Activated T-helper 2 cell treated with anti-CD3 and anti-CD28 coated beads, Interferon-gamma antibody, Interleukin-2, Interleukin-4, amounts not matched to agents 10 μg/mL and 5 μg/mL and 100 μg/mL, durations not matched to agents 14 hours and 24 hours and 36 hours (primary cell): ENCODE results near the gene CISD3. TPM values are rescaled to one million over a fixed set of nuclear protein-coding genes. Genes with fewer than 3 reads are reported as not detected.

Experiments
- DNase-seq: peaks from one replicate; pipeline ENCODE4 v3.0.0; 2021; ENCODE audit warnings: low spot score
- H3K27ac Mint-ChIP-seq: one replicate; pipeline ENCODE4 v1.8.0; 2021; ENCODE audit warnings: mixed read lengths
- H3K27me3 Mint-ChIP-seq: one replicate; pipeline ENCODE4 v1.8.0; 2021; ENCODE audit warnings: low read depth, mixed read lengths
- H3K36me3 Mint-ChIP-seq: one replicate; pipeline ENCODE4 v1.8.0; 2021; ENCODE audit warnings: low read depth, mixed read lengths
- H3K4me1 Mint-ChIP-seq: one replicate; pipeline ENCODE4 v1.8.0; 2021; ENCODE audit warnings: low read depth, mixed read lengths
- H3K4me3 Mint-ChIP-seq: one replicate; pipeline ENCODE4 v1.8.0; 2021; ENCODE audit warnings: low read depth, mild to moderate bottlenecking, moderate library complexity, mixed read lengths
- H3K9me3 Mint-ChIP-seq: one replicate; pipeline ENCODE4 v1.8.0; 2021; ENCODE audit warnings: mixed read lengths
- intact Hi-C: fragments of 100-400 bp; cut with micrococcal nuclease; formaldehyde crosslinking; loops from one replicate; pipeline ENCODE4 v1.15.1; 2023
- total RNA-seq: library from RNA; stranded (reverse); gene quantifications from 2 replicates; pipeline ENCODE4 v1.2.3, GENCODE V29; 2022

CISD3 gene
- total RNA-seq, 1 donor from 2014 or later: 32.2 TPM

DNA sequence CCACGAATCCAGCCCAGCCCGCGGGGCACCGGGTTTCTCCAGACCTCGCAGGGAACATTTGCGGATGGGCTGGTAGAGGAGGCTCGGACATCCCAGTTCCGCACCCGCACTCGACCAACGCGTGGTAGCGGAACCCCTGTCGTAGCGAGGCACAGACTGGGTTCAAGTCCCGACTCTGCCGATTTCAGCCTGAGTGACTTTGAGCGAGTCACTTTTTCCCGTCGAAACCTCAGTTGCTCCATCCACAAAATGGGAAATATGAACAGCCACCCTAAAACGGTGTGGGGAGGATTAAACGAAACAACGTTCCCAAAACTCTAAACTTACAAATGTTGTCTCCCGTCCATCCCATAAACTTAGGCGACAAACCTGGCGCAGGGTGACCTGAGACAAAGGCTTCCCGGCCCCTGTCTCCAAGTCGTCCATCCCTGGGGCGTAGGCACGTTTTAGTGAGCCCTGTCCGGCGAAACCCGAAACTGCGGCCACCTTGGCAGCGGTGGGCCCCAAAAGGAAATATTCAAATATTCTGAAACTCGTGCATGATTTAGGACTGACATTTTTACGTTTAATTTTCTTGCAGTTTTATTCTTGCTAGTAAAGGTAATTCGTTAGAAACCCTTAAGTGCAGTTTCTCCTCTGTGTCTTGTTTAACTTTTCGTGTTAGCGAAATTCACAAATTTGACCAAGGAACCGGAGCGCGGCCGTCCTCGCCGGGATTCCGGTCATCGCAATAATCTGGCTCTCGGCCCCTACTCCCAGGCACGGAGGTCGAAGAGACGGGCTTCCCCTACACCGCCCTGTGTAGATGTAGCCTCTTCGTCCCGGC is 27.0 kb upstream of the CISD3 start:
- H3K4me1 Mint-ChIP-seq: peaks cover 45% of the 10 kb centered on the region
- peaks cover 5% of the 10 kb centered on the region for H3K9me3 Mint-ChIP-seq
- H3K4me3 Mint-ChIP-seq: peak overlapping the region; percentile 96
- no peaks in the 10 kb centered on the region for H3K27me3 Mint-ChIP-seq
- H3K27ac Mint-ChIP-seq: peak overlapping the region; percentile 99
- DNase-seq: no peak
- peaks cover 29% of the 10 kb centered on the region for H3K36me3 Mint-ChIP-seq
- intact Hi-C loops: loop anchor here (5.0 kb wide), 2 partner anchors 149 to 169 kb away; partner anchors contain the start of genes LASP1 and RPL23

DNA sequence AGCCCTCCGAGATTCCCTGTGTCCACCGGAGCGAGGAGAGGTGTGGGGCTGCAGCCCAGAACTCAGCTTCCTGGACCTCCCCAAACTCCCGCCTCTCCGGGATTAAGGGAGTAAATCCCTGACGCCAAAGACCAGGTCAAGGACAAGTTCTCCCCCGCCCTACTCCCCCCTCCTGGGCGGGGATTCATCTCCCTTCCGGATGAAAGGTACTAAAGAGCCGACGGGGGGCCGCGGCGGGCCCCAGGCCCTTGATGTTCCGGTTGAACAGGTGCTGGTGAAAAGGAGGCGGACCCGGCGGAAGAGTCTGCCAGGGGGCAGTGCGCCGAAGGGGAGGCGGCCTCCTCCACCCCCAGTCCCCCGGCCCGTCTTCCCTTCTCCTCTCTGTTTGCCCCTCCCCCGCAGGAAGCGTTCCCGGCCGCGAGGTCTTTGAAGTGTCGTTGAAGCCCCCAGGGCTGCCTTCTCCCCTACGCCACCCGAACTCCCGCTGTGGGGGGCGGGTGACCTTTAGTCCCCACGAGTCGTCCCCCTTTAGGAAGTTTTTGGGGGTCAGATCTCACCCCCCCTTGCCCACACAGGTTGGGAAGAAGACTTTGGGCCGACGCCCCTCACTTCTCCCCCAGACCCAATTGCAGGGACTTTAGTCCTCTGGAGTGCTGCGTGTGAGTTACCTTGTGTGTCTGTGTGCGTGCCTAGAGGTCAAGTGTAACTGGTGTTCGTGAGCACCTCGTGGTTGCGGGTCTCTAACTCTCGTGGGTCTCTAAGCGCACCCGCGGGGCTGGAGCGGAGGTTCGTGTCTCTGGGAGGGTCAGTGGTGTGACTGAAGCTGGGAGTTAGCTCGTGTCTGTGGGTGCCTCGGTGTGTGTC is 26.2 kb upstream of the CISD3 start:
- intact Hi-C loops: loop anchor here (5.0 kb wide), 2 partner anchors 148 to 168 kb away; partner anchors contain the start of genes LASP1 and RPL23
- Mint-ChIP-seq H3K9me3 (peaks cover 5% of the 10 kb centered on the region), H3K4me1 (peaks cover 43% of the 10 kb centered on the region), H3K27ac (peak overlapping the region; percentile 99), H3K27me3 (no peaks in the 10 kb centered on the region), H3K4me3 (peak overlapping the region; percentile 96), H3K36me3 (peaks cover 33% of the 10 kb centered on the region)
- peak; percentile 70 for DNase-seq

DNA sequence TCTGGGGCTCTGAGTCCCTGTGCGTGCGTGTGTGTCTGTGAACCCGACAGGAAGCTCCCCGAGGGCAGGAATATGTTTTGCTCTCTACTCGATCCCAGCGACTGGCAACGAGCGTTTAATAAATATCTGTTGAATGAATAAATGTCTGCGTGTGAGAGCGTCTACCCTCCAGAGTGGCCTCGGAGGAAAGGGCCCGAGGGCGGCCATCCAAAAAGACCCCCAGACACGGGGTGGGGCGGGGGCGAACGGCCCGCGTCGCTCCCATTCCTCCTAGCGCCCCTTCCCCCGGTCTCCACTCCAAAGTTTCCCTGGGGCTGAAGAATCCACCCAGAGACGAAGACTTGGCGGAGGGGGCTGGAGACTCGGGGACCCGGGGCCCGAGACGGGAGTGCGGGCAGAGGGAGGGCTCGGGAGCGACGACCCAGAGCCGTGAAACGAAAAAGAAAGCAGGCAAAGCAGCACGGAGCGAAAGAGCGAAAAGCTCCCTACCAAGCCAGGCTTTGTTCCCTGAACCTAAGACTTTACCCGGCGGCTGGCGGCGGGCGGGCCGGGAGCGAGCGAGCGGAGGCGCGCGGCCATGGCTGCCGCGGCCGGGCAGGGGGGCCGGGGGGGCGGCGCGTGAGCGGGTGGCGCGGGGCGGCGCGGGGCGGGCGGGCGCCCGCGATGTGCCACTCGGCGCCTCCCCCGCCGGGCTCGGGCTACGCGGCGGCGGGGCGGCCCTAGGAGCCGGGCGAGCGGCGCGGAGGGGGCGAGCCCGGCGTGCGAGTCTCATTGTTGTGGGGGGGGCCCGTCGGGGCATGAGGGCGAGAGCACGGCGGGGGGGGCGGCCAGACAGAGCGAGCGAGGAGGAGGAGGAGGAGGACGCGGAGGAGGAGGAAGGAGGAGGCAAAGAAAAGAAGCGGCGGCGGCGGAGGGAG is 25.3 kb upstream of the CISD3 start, which contains the start of gene MLLT6:
TSS of gene MLLT6 (plus strand) at position 668 of the 917 bp plus-strand sequence. CDS start 360 bp downstream, outside the sequence.
- intact Hi-C loops: loop anchor here (5.0 kb wide), 2 partner anchors 147 to 167 kb away; partner anchors contain the start of genes LASP1 and RPL23
- Mint-ChIP-seq H3K27me3 (no peaks in the 10 kb centered on the region), H3K27ac (peak within 1 kb of the TSS; percentile 99), H3K36me3 (peaks cover 42% of the 10 kb centered on the region), H3K4me1 (peaks cover 45% of the 10 kb centered on the region), H3K9me3 (peaks cover 5% of the 10 kb centered on the region), H3K4me3 (peak within 1 kb of the TSS; percentile 96)
- peak; percentile 71 for DNase-seq

DNA sequence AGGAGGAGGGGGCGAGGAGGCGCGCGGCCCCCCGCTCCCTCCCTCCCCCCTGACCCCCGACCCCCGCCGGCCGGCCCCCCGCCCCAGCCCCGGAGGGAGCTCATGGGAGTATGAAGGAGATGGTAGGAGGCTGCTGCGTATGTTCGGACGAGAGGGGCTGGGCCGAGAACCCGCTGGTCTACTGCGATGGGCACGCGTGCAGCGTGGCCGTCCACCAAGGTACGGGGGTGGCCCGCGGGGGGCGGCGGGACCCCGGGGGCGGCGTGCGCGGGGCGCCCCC is 24.7 kb upstream of the CISD3 start:
- no peak for DNase-seq
- Mint-ChIP-seq H3K36me3 (peaks cover 45% of the 10 kb centered on the region), H3K9me3 (peaks cover under 1% of the 10 kb centered on the region), H3K27ac (no peak overlapping the region), H3K4me1 (peaks cover 46% of the 10 kb centered on the region), H3K4me3 (peak overlapping the region; percentile 92), H3K27me3 (no peaks in the 10 kb centered on the region)
- intact Hi-C loops: no loop called here

DNA sequence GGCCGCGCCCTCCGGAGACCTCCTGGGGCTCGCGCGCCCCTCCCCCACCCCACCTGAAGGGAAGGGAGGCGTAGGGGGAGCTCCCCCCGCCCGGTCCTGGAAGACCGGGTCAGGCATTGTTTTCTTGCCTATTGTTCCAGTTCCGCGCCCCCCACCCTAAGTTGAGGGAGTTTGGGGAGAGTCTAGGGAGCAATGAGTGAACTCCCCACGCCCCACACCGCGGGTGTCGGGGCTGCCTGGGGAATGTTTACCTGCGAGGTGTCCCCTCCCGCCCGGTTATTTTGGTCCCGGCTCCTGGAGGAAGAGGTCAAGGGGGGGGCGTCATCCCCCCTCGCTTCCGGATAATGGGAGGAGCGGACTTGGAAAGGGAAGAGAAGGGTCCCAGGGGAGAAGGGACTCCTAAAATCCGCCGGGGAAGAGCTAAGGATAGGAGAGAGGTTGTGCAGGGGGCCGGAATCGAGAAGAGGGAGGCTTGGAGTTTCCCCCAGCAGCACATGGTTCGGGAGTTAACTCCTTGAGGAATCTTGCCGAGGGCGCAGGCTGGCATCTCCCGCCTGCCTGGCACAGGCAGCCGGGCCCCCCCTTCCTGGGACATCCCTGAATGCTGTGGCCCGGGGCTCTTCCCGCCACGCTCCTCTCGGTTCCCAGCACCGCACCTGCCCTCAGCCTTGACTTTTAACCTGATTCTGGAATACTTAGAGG is 24.2 kb upstream of the CISD3 start:
- Mint-ChIP-seq H3K27ac (peak overlapping the region; percentile 89), H3K27me3 (no peaks in the 10 kb centered on the region), H3K4me3 (peak overlapping the region; percentile 92), H3K36me3 (peaks cover 50% of the 10 kb centered on the region), H3K9me3 (no peaks in the 10 kb centered on the region), H3K4me1 (peaks cover 47% of the 10 kb centered on the region)
- DNase-seq: no peak
- intact Hi-C loops: no loop called here

DNA sequence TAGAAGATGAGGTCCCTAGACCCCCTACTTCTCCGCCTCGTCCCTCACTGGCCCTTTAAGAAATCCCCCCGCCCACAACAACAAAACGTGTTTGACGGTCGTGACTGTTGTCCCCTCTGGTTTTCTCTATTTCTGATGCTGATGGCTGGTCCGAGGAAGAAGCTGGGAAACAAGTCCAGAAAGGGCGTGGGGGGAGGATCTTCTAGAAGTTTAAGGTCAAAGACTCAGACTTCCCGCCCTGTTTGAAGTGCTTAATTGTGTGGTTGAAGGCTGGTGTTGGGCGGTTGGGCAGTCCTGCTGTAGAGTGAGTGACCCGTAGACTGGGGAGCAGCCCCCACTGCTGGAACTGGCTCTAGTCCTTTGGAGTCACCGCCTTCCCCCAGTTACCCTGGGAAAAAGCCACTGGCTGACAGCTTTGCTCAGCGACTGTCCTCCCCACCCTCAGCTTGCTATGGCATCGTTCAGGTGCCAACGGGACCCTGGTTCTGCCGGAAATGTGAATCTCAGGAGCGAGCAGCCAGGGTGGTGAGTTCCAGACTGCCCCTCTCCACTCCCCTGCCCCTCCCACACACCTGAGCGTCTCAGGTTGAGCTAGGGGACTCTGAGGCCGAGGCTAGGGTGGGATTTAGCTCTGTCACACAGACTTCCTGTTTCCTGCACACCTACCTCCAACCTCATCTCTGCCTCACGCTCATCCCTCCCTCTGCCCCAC is 23.5 kb upstream of the CISD3 start:
- intact Hi-C loops: no loop called here
- no peaks in the 10 kb centered on the region for H3K27me3 Mint-ChIP-seq
- H3K4me3 Mint-ChIP-seq: peak overlapping the region; percentile 92
- H3K36me3 Mint-ChIP-seq: peaks cover 57% of the 10 kb centered on the region
- DNase-seq: no peak
- peak overlapping the region; percentile 89 for H3K27ac Mint-ChIP-seq
- peaks cover 46% of the 10 kb centered on the region for H3K4me1 Mint-ChIP-seq
- no peaks in the 10 kb centered on the region for H3K9me3 Mint-ChIP-seq

DNA sequence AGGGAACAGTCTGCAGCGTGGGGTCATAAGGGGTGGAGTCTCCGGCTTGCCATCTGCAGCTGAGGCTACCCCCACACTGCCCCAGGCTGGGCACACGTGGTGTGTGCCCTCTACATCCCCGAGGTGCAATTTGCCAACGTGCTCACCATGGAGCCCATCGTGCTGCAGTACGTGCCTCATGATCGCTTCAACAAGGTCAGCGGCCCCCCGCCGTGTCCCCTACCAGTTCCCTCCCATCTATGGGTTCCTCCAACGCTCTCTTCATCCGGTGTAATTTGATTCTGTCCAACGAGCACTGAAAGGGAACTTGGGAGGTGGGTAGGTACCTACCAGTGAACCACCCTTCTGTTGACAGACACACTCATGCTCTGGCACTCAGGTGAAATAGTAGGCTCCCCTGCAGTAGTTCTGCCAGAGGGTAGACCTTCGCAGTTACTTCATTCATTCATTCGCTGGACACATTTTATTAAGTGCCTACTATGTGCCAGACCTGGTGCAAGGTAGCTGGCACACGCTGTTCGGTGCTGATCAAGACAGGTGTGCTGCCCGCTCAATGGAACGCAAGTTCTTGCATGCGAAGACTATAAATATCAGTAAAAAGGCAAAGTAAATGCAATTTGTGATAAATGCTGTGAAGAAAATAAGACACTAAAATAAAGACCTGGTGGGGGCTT is 22.3 kb upstream of the CISD3 start:
- DNase-seq: no peak
- Mint-ChIP-seq H3K4me3 (peak overlapping the region; percentile 92), H3K36me3 (peaks cover 67% of the 10 kb centered on the region), H3K9me3 (no peaks in the 10 kb centered on the region), H3K27me3 (no peaks in the 10 kb centered on the region), H3K27ac (no peak overlapping the region), H3K4me1 (peaks cover 43% of the 10 kb centered on the region)
- intact Hi-C loops: no loop called here

DNA sequence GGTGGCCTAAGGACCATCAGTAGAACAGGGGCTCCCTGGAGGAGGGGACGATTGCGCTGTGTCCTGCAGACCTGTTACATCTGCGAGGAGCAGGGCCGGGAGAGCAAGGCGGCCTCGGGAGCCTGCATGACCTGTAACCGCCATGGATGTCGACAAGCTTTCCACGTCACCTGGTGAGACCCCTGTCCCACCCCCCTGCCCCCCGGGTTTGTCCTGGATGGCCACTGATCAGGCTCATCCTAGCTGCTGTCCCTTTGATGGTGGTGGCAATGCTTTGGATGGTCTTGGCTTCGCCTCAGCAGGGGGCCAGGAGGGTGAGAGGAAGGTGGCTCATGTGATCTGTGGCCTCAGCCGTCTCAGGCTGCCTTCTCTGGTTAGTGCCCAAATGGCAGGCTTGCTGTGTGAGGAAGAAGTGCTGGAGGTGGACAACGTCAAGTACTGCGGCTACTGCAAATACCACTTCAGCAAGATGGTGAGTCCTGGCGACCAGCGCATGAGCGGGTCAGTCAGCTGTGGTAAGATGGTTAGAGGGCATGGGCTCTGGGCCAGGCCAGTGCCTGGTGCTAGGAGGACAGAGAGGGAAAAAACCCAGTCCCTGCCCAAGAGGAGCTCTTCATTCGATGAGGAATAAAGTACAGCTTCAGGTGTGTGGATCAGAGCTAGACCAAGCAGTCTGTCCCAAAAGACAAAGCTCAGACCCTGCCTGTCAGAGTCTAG is 20.9 kb upstream of the CISD3 start:
- intact Hi-C loops: no loop called here
- Mint-ChIP-seq H3K9me3 (no peaks in the 10 kb centered on the region), H3K4me3 (no peak overlapping the region), H3K27me3 (no peaks in the 10 kb centered on the region), H3K27ac (peak overlapping the region; percentile 13), H3K36me3 (peaks cover 73% of the 10 kb centered on the region), H3K4me1 (peaks cover 38% of the 10 kb centered on the region)
- DNase-seq: no peak

DNA sequence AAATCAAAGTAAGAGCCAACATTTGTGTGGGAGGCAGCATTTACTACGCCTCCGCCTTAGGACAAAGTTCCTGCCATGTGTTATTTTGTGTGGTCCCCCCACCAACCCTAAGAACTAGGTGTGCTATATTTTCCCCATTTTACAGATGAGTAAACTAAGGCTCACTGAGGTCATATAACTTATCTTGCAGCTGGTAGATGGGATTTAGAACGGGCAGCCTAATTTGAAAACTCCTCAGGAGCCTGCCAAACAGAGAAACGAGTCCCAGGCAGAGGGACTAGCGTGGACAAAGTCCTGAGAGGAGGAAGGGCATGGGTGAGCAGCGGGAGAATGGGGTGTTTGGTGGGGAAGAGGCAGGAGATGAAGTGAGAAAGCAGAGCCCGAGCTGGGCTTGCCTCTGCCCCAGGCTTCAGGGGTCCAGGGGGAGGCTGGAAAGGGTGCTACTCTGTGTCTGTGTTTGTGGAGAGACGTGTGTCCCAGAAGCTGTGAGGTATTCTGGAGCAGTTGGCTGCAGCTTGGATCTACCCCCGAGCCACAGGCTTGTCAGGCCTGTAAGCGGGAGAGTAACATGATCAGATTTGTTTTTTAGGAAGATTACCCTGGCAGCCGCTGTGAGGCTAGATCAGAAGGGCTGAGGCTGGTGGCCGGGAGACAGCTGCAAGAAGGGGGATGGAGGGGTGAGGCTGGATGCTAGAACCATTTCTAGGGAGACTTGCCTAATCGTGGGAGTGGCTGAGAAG is 20.1 kb upstream of the CISD3 start:
- DNase-seq: no peak
- Mint-ChIP-seq H3K27ac (no peak overlapping the region), H3K36me3 (peaks cover 77% of the 10 kb centered on the region), H3K4me3 (no peak overlapping the region), H3K9me3 (no peaks in the 10 kb centered on the region), H3K27me3 (no peaks in the 10 kb centered on the region), H3K4me1 (peaks cover 40% of the 10 kb centered on the region)
- intact Hi-C loops: no loop called here

DNA sequence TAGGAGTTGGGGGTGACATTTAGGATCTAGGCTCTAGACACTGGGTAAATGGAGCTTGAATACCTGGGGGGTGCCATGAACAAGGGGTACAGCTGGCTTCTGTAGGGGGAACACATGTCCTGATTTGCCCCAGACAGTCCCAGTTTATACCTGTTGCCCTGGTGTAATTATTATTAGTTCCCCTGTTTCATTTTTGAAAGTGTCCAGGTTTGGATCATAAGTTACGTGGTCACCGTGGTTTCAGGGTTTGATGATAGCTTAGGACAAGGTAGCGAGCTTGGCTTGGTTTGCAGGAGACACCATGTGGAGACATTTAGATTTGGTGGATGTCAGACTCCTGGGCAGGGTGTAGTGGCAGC is 19.6 kb upstream of the CISD3 start:
- Mint-ChIP-seq H3K27ac (no peak overlapping the region), H3K9me3 (no peaks in the 10 kb centered on the region), H3K36me3 (peaks cover 83% of the 10 kb centered on the region), H3K4me3 (no peak overlapping the region), H3K27me3 (no peaks in the 10 kb centered on the region), H3K4me1 (peaks cover 45% of the 10 kb centered on the region)
- intact Hi-C loops: no loop called here
- DNase-seq: no peak
